ENCODE measurements around the gene GPR161.
"Not testable (repeated sequence)": the region's sequence is repeated elsewhere in the genome, so short reads cannot be mapped to it uniquely, and the experiment has no call there.

GPR161 gene

GRCh38 chr1:168088511-168089325 is 48.0 kb downstream of the GPR161 start:
- no peak for DNase-seq

GRCh38 chr1:168087696-168088095 is 49.0 kb downstream of the GPR161 start:
- DNase-seq: no peak

GRCh38 chr1:168086438-168086837 is 50.3 kb downstream of the GPR161 start:
- no peak for DNase-seq

- DNase-seq: peak in 24 of 56 donors; percentile 10 to 72 (median 26)
These were observed 51.3 kb downstream of the GPR161 start for GRCh38 chr1:168085401-168085872.

- DNase-seq: peak in 12 of 56 donors; percentile 5 to 55 (median 16)
These were observed 52.1 kb downstream of the GPR161 start for GRCh38 chr1:168084396-168085231.

- DNase-seq: no peak
These were observed 53.0 kb downstream of the GPR161 start for GRCh38 chr1:168083456-168084325.

GRCh38 chr1:168082008-168082876 is 54.5 kb downstream of the GPR161 start:
- peak in 49 of 56 donors; percentile 11 to 82 (median 43) for DNase-seq

GRCh38 chr1:168081373-168082007 is 55.2 kb downstream of the GPR161 start:
- no peak for DNase-seq

GRCh38 chr1:168079761-168080160 is 57.0 kb downstream of the GPR161 start:
- DNase-seq: no peak

- no peak for DNase-seq
These were observed 67.3 kb downstream of the GPR161 start for GRCh38 chr1:168069384-168069783.

GRCh38 chr1:168065506-168065905 is 71.2 kb downstream of the GPR161 start:
- DNase-seq: no peak

- no peak for DNase-seq
These were observed 72.5 kb downstream of the GPR161 start for GRCh38 chr1:168064216-168064615.

- DNase-seq: no peak
These were observed 78.8 kb downstream of the GPR161 start for GRCh38 chr1:168057921-168058320.

- no peak for DNase-seq
These were observed 79.4 kb downstream of the GPR161 start for GRCh38 chr1:168057355-168057754.

- not testable (repeated sequence) for DNase-seq
These were observed 80.6 kb downstream of the GPR161 start for GRCh38 chr1:168056152-168056551.

- DNase-seq: peak in 6 of 56 donors; percentile 0 to 11 (median 2)
These were observed 82.6 kb downstream of the GPR161 start for GRCh38 chr1:168054117-168054516.

- DNase-seq: no peak
These were observed 83.0 kb downstream of the GPR161 start for GRCh38 chr1:168053681-168054080.

GRCh38 chr1:168050880-168051279 is 85.8 kb downstream of the GPR161 start:
- no peak for DNase-seq

GRCh38 chr1:168050307-168050706 is 86.4 kb downstream of the GPR161 start:
- DNase-seq: no peak

GRCh38 chr1:168045311-168045710 is 91.4 kb downstream of the GPR161 start:
- DNase-seq: no peak
